GM18909 (cell line): Measurements from ENCODE around the gene ZGLP1.
"Not testable (repeated sequence)": the region's sequence is repeated elsewhere in the genome, so short reads cannot be mapped to it uniquely, and the experiment has no call there.

Experiments
- ATAC-seq: cut with Tn5 transposase; IDR thresholded peaks from one replicate; pipeline ENCODE4 v1.9.1; 2021; ENCODE audit warnings: mild to moderate bottlenecking; ENCODE audit not compliant: unreplicated experiment, poor library complexity

The ZGLP1 gene

GRCh38 chr19:10309423-10309822 is at the start of gene ZGLP1:
ZGLP1 (minus strand) TSS chr19:10309815.
- no peak for ATAC-seq

GRCh38 chr19:10356431-10356830 is 46.8 kb upstream of the ZGLP1 start:
- no peak for ATAC-seq

GRCh38 chr19:10353793-10354391 is 44.3 kb upstream of the ZGLP1 start:
- no peak for ATAC-seq

GRCh38 chr19:10352764-10353671 is 43.4 kb upstream of the ZGLP1 start:
- ATAC-seq, result no peak

- no peak for ATAC-seq
These were observed 36.9 kb upstream of the ZGLP1 start for GRCh38 chr19:10346509-10346908.

GRCh38 chr19:10344780-10345179 is 35.2 kb upstream of the ZGLP1 start:
- no peak for ATAC-seq

- ATAC-seq, result no peak
These were observed 33.9 kb upstream of the ZGLP1 start for GRCh38 chr19:10343495-10343894.

GRCh38 chr19:10339977-10340376 is 30.4 kb upstream of the ZGLP1 start:
- no peak for ATAC-seq

GRCh38 chr19:10339380-10339960 is 29.9 kb upstream of the ZGLP1 start, which contains the start of gene ICAM3:
ICAM3 (minus strand) TSS chr19:10339624; CDS start chr19:10339614, 10 bp downstream.
- peak; percentile 72 for ATAC-seq

GRCh38 chr19:10338940-10339339 is 29.3 kb upstream of the ZGLP1 start:
- no peak for ATAC-seq

GRCh38 chr19:10336725-10337124 is 27.1 kb upstream of the ZGLP1 start:
- ATAC-seq, result not testable (repeated sequence)

- ATAC-seq, result no peak
These were observed 25.9 kb upstream of the ZGLP1 start for GRCh38 chr19:10335352-10335985.

GRCh38 chr19:10334588-10335351 is 25.2 kb upstream of the ZGLP1 start:
- ATAC-seq, result no peak

- peak; percentile 5 for ATAC-seq
These were observed 24.4 kb upstream of the ZGLP1 start for GRCh38 chr19:10333758-10334587.

- ATAC-seq, result peak; percentile 87
These were observed 23.5 kb upstream of the ZGLP1 start, which contains the start of gene RAVER1 for GRCh38 chr19:10332965-10333757. RAVER1 (minus strand) TSS chr19:10333529; CDS start chr19:10333507, 22 bp downstream.

- ATAC-seq, result no peak
These were observed 22.7 kb upstream of the ZGLP1 start for GRCh38 chr19:10332158-10332964.

GRCh38 chr19:10329555-10329954 is 19.9 kb upstream of the ZGLP1 start:
- no peak for ATAC-seq
